GM21381 (cell line): ENCODE measurements around the gene CA12.

Experiments
- ATAC-seq: cut with Tn5 transposase; IDR thresholded peaks from one replicate; pipeline ENCODE4 v1.9.1; 2021; ENCODE audit warnings: mild to moderate bottlenecking, moderate library complexity; ENCODE audit not compliant: unreplicated experiment

Gene CA12

DNA sequence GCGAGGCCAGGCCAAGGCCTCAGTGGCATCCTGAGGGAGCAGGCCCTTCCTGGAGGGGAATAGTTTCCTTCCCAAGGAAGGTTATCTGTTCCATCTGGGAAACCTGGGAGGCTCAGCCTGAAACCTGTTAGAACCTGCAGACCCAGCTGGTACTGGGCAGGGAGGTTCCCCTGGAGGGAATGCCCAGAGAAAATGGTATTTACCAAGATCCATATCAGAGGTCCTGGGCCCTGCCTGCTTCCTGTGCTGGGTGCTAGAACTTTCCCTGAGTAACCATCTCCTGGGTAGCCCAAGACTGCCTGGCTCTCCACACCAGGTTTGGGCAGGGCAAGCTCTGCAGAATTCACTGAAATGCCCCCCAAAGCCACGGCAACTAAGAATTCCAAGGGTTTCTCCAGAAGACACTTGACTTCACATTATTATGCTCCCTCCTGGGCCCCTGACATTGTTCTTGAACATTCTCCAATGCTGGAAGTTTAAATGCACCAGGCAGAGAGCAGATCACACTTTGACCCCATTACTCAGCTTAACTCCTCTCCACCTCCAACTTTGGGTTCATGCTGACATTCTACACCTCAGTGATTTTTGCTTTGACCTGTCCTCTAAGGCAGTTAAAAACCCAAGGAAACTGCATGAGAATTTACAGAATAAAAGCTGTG, 2.0 kb downstream of the CA12 start:
- ATAC-seq, result no peak

DNA sequence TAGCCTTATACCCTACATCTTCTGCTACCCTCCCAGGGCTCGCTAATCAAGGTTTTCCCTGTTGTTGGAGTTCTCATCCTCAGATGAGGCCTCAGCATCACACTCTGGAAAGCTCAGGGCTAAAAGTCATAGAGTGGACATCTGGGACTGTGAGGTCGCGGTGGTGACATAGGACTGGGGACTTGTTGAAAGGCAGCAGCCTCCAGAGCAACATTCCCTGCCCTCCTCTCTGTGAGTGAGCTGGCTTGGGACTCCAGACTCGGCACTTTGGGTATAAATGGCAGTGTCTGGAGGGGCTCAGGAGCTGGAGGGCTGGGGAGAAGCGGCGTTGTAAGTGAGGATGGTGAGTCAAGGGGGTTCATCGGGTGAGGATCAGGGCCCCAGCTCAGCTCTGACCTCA, 2.7 kb downstream of the CA12 start:
- ATAC-seq, result no peak

DNA sequence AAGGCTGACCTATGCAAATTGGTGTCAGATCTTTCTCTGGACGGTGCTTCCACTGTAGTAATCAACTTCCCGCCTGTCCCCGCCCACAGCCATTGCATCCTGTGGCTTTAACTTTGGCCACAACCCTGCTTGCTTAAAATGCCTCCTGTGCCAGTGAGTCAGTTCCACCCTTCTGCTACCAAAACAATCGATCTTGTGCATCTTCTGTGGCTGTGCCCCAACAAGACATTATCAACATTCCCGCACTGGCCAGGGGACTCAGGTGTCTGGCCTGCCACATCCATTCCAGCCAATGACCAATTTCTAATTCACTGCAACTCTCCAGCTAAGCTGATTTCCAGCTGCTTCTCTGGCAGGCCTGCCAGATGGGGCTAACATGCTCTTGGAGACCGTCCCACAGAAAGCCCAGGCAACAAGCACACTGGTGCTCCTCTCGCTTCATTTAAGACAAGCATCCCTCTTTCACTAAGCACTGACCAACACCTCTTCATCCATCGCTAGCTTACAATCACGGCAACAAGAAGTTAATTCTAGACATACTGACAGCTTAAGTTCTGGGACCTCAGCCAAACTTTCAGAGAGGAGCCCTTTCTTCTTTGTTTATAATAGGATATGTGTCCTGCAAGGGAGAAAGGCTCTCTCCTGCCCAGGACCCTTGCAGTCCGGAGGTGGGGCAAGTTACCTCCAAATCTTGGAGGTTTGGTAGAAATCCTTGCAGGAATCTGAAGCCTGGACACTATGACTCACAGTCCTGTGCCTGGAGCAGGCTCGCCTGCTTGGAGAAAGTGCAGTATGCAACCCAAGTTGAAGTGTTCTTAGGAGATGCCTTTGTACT, 6.7 kb downstream of the CA12 start:
- no peak for ATAC-seq

DNA sequence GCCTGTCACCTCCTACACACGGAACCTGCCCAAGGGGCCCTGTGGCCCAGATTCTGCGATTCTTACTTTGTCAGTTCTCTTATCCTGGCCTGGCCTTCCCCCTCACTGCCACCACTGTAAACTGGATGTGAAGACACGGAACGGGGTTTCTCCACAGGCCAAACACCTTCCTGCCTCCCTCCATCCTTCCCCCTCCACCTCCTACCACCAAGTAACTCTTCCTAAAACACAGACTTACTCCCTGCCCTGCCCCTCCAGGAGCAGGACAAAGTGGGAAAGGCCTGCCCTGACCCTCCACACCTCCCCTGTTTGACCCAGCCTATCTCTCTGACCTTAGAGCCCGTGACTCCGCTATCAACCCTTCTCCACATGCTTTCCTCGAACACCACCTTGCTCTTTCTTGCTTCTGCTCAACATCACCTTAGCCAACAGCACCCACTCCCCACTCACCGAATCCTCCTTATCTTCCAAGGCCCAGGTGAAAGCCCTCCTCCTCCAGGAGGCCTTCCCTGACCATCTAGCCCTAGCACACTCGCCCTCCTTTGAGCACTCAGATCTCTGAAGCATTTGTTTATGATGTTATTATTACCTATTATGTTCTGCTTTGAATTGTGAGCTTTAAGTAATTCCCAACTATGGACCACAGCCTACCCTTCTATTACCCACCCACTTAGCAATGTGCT, 7.6 kb downstream of the CA12 start:
- no peak for ATAC-seq

DNA sequence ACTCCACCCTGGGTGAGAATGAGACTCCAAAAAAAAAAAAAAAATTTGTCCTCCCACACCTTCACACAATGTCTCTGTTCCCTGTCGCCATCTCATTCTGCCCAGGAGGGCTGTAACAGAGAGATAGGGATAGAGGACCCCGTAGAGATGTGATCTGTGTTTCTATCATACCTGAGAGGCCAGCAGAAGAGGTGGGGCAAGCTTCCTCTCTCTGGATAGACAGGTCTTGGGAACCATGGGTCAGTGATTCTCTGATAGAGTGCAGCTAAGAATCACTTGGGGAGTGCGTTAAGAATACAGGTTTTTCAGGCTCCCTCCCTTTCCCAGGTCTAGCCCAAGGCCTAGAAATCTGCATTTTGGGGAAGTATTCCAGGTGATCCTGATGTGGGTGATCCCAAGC, 8.3 kb downstream of the CA12 start:
- no peak for ATAC-seq

DNA sequence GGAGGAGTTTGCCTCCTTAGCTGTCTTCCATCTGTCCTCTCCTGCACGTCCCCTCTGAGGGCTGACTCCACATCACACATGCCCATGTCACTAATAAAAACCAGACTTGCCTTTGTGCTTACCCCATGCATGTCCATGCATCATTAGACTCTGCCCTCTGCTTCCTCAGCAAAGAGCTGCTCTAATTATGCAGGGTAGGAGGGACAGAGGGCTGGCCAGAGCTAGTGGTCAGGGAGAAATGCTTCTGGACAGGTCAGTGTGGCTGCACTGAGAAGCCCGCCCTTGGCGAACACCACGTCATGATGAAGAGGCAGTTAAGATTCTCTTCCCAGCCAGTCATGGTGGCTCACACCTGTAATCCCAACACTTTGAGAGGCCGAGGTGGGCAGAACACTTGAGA, 8.9 kb downstream of the CA12 start:
- ATAC-seq, result no peak

DNA sequence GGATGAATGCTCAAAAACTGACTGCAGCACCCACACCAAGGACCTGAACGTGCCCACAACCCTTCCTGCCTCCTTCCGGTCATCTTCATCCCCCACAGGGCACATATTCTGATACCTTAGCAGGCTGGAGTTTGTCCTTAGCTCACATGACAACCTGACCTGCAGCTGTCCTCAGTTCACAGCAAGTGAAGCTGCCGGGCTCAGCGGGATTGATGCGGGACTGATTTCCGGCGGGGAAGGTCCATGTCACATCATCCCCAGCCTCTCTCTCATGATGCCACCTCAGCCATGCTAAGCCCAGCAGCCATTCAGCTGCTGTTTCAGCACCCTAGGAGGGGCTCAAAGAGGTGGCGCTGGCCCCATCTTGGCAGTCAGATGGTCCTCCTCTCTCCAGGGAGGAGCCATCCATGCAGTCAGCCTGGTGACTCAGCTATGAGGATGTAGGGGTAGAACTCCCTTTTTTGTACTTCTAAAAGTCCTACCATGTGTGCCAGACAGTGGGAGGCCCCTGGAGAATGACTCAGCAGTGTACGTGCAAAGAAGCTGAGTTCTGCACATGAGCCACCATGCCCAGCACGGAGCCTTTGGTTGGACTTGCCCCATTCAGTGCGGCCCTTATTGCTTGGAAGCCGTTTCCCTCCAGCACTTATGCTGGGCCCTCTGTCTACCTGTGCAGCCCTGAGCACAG, 9.5 kb downstream of the CA12 start:
- no peak for ATAC-seq

DNA sequence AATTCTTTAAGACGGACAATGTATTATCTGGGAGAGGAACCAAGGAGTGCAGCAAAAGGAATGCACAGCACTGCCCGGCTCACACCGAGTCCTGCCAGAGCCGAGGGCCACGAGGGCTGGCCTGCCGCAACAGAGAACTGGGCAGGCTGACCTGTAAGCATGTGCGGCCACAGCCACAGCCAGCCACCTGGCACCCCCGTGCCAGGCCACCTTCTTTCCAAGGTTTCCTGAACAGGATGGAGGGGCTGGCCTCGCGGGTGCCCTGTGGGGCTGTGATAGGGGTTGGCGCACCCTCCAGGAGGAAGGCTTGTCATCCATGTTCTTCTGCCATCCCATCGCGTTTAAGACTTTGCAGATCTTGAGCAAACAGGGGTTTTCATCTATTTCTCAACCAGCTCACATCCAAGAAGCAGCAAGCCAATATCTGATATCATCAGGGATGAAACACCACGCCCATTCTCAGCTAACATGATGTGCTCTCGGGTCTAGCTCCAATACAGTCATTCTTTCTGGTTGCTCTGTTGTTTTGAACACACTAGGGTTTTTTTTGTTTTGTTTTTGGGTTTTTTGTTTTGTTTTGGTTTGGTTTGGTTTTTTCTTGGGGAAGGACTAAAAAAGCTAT, 10.2 kb downstream of the CA12 start:
- no peak for ATAC-seq

DNA sequence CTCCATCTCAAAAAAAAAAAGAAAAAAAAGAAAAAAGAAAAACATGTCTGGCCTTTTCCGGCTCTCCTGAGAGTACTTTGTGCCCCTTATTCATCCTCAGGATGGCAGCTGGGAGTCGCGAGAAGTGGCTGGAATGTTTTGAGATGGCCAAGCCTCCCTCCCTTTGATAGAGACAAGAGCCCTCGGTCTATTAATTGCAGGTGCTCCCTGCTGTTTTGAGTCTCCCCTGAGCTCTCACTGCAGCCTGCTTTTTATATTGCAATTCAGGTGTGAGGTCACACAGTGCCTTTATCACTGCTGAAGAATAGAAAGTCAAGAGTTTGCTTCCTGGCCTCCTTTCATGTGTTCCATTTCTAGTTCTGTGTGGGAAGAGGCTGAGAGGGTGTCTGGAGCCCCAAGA, 10.9 kb downstream of the CA12 start:
- ATAC-seq, result no peak

DNA sequence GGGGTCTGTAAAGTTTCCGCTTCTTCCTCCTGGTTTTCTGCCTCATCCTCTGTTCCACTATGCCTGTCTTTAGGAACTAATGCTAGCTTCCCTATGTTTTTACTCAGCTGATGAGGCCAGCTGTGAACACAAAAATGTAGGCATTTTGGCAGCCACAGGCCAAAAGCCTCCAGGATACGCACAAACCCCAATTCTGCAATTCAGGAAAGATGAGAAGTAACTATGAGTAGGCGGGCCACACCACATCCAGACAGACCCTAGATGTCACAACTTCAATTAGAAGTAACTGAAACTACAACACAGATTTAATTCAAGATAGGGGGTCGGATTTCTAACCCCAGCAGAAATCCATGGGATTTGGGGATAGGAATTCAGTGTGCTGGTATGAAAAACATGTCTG, 11.9 kb downstream of the CA12 start:
- no peak for ATAC-seq

DNA sequence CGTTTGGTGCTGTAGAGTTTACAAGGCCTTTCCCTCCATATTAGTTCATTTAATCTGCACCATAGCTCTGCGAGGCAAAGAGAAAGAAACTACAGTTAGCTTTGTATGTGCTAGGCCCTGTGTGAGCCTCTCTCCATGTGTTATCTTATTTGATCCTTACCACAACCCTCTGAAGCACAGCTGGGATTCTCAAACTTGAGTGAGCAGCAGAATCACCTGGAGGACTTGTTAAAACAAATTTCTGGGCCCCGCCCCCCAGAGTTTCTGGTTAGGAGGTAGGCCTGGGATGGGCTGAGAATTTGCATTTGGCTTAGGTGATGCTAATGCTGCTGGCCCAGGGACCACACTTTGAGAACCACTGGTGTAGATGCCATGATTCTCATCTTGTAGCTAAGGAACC, 12.3 kb downstream of the CA12 start:
- no peak for ATAC-seq

DNA sequence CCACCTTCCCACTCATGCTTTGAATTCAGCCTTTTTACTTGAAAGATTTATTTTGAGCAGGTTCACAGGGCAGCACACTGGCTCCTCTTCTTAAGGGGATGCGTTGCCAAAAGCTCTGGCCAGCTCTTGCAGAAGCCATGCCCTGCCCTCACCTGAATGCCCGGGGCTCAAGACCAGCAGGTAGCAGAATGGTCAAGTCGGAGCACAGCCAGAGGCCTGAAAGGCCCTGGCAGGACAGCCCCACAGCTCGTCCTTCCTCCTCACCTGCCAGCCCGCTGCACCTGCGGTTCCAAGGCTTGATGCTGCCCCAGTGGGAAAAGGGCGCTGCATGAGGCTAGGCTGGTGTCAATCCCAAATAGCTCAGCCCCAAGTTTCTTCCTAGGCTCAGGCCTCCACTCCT, 13.1 kb downstream of the CA12 start:
- no peak for ATAC-seq

DNA sequence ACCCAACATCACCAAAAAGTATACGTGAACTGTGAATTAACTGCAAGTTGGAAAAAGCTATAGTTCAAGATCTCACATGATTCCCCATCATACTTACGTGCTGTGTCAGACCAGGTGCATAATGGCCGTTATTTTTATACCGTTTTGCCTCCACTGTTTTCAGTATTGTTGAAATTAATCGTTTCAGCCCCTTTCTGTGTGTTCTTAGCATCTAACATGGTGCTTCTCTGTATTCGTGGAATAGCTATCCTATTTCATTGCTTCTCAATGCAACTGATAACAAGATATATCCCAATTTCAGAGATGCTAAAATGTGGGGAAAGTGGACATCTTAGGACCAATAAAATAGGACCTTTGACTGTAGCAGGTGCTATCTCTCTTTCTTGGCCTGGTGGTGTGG, 13.7 kb downstream of the CA12 start:
- no peak for ATAC-seq

DNA sequence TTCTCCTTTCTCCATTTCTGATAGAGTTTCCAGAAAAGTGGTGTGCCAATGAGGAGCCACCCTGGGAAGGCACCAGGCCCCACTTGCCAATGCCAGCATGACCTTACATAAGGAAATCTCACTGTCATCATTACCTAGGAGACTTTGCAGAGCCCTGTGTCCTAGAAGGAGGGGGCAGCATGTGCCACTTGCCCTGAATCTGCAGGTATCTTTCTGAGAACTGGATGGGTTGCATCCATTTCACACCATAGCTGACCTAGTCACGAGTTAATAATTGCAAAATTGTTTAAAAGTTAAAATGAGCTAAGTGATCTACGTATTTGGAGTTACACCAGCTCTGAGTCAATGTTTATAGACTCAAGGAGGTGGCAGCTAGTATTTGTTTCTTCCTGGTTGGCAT, 14.3 kb downstream of the CA12 start:
- no peak for ATAC-seq

DNA sequence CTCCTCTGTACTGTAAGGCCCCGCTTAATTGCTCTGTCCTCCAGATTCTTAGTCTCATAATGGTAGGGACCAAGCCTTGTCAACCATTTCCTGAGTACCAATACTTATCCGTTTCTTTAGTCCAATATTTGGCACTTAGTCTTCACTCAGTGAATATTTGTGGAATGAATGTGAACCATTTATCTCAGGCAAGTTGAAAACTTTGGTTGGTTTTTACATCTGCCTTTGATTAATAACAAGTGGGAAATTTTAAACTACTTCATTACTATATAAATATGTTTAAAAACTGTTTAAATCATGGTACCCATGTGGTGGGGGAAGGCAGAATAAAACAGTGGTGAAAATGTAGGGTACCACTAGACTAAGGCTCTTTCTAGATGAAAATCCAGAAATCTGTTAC, 15.2 kb downstream of the CA12 start:
- ATAC-seq, result no peak

DNA sequence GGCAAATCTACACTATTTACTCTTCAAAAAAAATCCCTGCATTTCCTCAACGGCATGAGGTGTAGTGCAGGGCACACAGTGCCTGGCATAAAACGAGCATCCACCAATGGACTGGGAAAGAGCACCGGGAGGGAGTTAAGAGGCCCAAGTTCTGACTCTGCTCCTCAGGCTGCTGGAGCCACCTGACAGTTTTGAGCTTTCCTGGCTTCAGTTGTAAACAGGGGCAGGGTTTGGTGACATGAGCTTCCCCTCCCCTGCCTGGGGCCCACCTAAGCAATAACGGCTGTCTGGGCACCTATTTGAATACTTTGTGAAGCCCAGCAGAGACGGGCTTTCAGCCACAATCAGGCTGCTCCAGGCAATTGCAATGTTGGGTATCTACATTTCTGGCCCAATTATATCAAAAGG, 16.4 kb downstream of the CA12 start:
- ATAC-seq, result no peak

DNA sequence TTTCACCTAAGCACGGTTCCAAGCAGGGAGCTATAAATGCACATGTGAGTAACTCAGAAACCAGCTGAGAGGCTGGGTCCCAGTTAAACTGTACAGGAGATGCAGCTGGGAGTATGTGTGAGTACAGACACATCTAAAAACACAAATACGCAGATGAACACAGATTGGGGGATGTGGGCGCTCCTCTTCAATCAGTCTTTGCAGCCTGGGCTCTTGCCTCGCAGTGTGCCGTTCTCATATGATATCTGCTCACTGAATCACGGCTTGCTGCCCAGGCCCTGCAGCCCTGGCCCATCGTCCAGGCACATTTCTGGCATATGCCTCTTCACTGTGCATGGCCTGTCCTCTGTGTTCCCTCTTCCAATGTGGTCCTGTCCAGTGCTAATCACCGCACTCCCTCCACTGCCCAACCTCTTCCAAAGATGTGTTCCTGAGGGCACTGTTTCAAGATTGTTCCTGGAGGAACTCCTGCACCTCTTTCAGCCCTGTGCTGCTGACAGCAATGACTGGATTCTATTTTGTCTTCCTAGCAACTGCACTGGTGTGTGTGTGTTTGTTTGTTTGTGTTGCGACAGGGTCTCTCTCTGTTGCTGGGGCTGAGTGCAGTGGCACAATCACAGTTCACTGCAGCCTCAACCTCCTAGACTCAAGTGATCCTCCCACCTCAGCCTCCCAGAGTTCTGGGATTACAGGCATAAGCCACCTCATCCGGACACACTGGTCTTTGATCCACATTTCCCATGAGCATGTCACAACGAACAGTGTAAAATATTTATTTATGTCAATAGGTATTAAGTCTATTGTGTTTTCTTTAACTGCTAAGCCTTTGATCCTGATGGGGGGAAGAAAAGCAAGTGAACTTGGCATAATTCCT, 17.0 kb downstream of the CA12 start:
- no peak for ATAC-seq

DNA sequence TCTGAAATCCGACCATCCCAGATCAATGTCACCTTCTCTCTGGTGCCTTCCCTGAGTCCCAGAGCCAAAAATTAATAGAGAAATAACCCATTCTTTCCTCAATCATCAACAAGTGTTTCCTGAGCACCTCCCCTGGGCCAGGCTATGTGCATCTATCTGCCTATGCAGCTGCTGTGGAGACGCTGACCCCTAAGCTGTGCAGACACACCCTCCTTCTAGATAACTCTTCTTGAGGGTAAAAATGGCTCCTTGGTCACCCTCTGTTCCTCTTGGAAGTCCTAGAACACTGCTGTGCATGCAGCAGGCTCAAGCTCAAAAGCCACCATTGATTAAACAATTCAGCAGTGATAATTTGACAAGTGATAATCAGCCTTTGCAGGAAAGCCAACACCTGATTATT, 18.4 kb downstream of the CA12 start:
- ATAC-seq, result no peak

DNA sequence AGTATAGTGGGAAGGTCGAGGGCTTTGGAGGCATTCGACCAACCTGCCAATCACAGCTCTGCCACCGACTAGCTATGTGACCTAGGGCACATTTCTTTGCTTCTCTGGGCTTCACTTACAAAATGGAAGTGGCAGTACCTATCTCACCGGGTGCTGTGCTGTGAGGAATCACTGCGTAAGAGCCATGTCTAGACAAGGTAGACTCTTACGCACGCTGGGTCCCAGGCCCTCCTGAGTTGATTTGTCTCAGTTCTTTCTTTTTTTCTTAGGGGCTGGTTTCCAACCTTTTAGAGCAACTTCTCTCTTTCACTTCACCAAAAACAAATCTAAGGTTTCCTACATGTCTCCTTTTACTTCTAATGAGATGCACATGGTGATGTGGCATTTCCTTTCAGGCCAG, 18.8 kb downstream of the CA12 start:
- no peak for ATAC-seq

DNA sequence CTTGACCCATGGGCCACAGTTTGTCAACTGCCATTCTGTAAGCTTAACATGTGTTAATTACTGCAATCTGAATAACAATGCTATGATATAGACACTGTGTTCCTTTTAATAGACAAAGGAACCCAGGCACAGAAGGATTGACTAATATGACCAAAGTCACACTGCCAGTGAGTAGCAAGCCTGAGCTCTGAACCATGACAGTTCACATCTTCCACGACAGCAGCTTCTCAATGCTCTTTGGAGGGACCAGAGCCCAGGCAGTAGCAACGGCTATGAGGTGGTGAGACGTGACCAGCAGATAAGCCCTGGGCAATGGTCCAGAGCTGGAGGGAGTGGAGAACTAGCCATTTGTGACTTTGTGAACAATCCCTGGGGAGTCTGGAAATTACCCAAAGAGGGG, 19.4 kb downstream of the CA12 start:
- ATAC-seq, result no peak
